RCC 7860 (cell line): Measurements from ENCODE around the gene USH2A.

Source experiments
- DNase-seq: peaks from one replicate; pipeline ENCODE4 v3.0.0-alpha.2; 2015; ENCODE audit warnings: low spot score
- FAIRE-seq: peaks from 2 replicates; lab custom pipeline; 2012; peaks lifted over from hg19 to GRCh38; lab: Jason Lieb, UNC

Gene USH2A

GRCh38 chr1:215807911-215808436, 615.3 kb downstream of the USH2A start:
- DNase-seq (no peak), FAIRE-seq (no peak)

- FAIRE-seq (no peak), DNase-seq (no peak)
These were observed 616.0 kb downstream of the USH2A start for GRCh38 chr1:215807218-215807617.

- no peak for DNase-seq
- FAIRE-seq, result no peak
These were observed 625.4 kb downstream of the USH2A start for GRCh38 chr1:215797859-215798258.

GRCh38 chr1:215794156-215794555, 629.1 kb downstream of the USH2A start:
- FAIRE-seq, result no peak
- no peak for DNase-seq

- DNase-seq, result peak; percentile 13
- FAIRE-seq, result peak; percentile 12
These were observed 630.1 kb downstream of the USH2A start for GRCh38 chr1:215793180-215793579.

GRCh38 chr1:215792446-215792845, 630.8 kb downstream of the USH2A start:
- DNase-seq (no peak), FAIRE-seq (no peak)

GRCh38 chr1:215789981-215790380, 633.3 kb downstream of the USH2A start:
- FAIRE-seq (no peak), DNase-seq (no peak)

- DNase-seq (no peak), FAIRE-seq (no peak)
These were observed 636.3 kb downstream of the USH2A start for GRCh38 chr1:215786997-215787396.

GRCh38 chr1:215780641-215781040, 642.6 kb downstream of the USH2A start:
- DNase-seq (no peak), FAIRE-seq (no peak)

- no peak for DNase-seq
These were observed 643.1 kb downstream of the USH2A start for GRCh38 chr1:215780139-215780538.

GRCh38 chr1:215779729-215780128, 643.5 kb downstream of the USH2A start:
- FAIRE-seq, result no peak
- DNase-seq, result no peak

More at GRCh38 chr1:215780139-215780538, 643.1 kb downstream of the USH2A start:
- FAIRE-seq, result no peak

GRCh38 chr1:215777370-215777925, 645.8 kb downstream of the USH2A start:
- DNase-seq (no peak), FAIRE-seq (no peak)

- DNase-seq (no peak), FAIRE-seq (no peak)
These were observed 646.9 kb downstream of the USH2A start for GRCh38 chr1:215776336-215776735.

- DNase-seq (no peak), FAIRE-seq (no peak)
These were observed 651.1 kb downstream of the USH2A start for GRCh38 chr1:215772151-215772550.

GRCh38 chr1:215768303-215768702, 654.9 kb downstream of the USH2A start:
- no peak for FAIRE-seq
- DNase-seq, result no peak

GRCh38 chr1:215767761-215768160, 655.5 kb downstream of the USH2A start:
- FAIRE-seq (no peak), DNase-seq (no peak)

GRCh38 chr1:215766521-215766920, 656.7 kb downstream of the USH2A start:
- FAIRE-seq, result no peak
- no peak for DNase-seq

GRCh38 chr1:215765833-215766232, 657.4 kb downstream of the USH2A start:
- no peak for FAIRE-seq
- no peak for DNase-seq

- no peak for DNase-seq
These were observed 661.8 kb downstream of the USH2A start for GRCh38 chr1:215761446-215761845.

GRCh38 chr1:215754112-215754511, 669.1 kb downstream of the USH2A start:
- no peak for DNase-seq
- FAIRE-seq, result no peak

More at GRCh38 chr1:215761446-215761845, 661.8 kb downstream of the USH2A start:
- FAIRE-seq, result no peak

- FAIRE-seq (no peak), DNase-seq (peak; percentile 10)
These were observed 673.8 kb downstream of the USH2A start for GRCh38 chr1:215749414-215749813.

- FAIRE-seq, result no peak
- no peak for DNase-seq
These were observed 674.8 kb downstream of the USH2A start for GRCh38 chr1:215748431-215748830.

GRCh38 chr1:215744419-215744818, 678.8 kb downstream of the USH2A start:
- no peak for DNase-seq
- FAIRE-seq, result no peak
